MG63 (cell line): ENCODE measurements around the gene TBC1D9. TPM values are rescaled to one million over a fixed set of nuclear protein-coding genes. Genes with fewer than 3 reads are reported as not detected.

Experiments
- DNase-seq: peaks from one replicate; pipeline ENCODE4 v3.0.0-alpha.2; 2020
- H3K27me3 ChIP-seq: fragments of 250-450 bp; sonication (Bioruptor Pico); 2 replicates; pipeline ENCODE4 v1.5.1; 2020; ENCODE audit warnings: mild to moderate bottlenecking, moderate library complexity
- H3K36me3 ChIP-seq: fragments of 250-450 bp; sonication (Bioruptor Pico); 2 replicates; pipeline ENCODE4 v1.5.1; 2020; ENCODE audit warnings: mild to moderate bottlenecking, moderate library complexity
- H3K4me3 ChIP-seq: fragments of 250-450 bp; sonication (Bioruptor Pico); 2 replicates; pipeline ENCODE4 v1.5.1; 2020; ENCODE audit warnings: mild to moderate bottlenecking, moderate library complexity
- H3K9me3 ChIP-seq: fragments of 250-450 bp; sonication (Bioruptor Pico); 2 replicates; pipeline ENCODE4 v1.5.1; 2020; ENCODE audit warnings: mild to moderate bottlenecking, moderate library complexity
- total RNA-seq: library from RNA; depleted of rRNA; stranded (reverse); fragments of >200 nt; shearing (Covaris generic); gene quantifications from 2 replicates; pipeline ENCODE4 v1.2.3, GENCODE V29; 2014; ENCODE audit warnings: low replicate concordance

The TBC1D9 gene
- total RNA-seq, 1 experiment from 2014 or later = 8.5 TPM

DNA sequence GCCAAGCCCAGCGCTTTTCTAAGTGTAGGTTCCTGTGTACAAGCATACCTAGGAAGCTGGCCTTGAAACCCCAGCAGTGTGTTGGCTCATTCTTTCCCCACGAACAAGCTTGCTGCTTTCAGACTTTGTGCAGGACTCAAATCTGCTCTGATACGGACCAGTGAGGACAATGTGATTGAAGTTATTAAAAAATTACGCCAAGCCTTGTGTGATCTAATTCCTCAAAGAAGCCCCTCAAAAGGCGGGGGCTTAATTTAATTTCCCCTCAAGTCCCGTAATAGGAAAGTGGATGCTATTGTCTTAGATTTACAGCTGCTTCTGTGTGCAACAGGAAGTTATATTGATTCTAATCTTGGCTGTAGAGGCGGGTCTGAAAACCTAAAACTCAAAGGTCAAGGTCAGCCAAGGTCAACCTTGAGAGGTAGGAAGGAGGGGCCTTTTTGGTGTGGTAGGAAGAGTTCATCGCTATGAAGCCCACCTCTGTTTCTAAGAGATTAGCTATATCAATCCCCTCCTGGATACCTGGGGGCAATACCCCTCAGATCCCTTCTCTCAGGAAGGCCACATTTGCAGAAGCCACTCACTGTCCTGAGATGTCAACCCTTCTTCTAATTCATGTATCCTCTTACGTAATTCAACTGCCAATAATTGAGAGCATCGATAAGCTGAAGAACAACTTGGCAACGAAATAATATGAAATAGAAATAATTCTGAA, 45.1 kb downstream of the TBC1D9 start:
- no peak overlapping the region for H3K4me3 ChIP-seq
- no peak for DNase-seq
- H3K9me3 ChIP-seq = no peaks in the 10 kb centered on the region
- H3K36me3 ChIP-seq = no peaks in the 10 kb centered on the region
- no peaks in the 10 kb centered on the region for H3K27me3 ChIP-seq

DNA sequence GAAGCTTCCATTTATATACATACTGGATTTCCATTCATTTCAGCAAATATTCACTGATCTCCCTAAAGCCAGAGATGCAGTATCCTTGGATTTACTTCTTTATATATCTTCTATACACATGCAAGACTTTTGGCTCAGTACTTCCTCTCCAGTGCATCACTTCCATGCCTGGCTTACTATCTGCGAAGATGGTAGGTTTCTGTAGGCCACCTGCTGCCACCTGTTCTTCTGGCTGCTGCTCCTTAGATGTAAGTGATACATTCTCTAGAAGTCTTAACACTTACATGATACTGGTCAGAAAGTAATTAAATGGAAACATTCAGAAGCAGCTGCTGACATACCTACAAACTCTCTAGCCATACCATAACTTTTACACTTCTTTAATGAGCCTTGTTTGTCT, 48.9 kb downstream of the TBC1D9 start:
- Histone ChIP-seq H3K4me3 (no peak overlapping the region), H3K9me3 (no peaks in the 10 kb centered on the region), H3K27me3 (no peaks in the 10 kb centered on the region), H3K36me3 (no peaks in the 10 kb centered on the region)
- DNase-seq = no peak

DNA sequence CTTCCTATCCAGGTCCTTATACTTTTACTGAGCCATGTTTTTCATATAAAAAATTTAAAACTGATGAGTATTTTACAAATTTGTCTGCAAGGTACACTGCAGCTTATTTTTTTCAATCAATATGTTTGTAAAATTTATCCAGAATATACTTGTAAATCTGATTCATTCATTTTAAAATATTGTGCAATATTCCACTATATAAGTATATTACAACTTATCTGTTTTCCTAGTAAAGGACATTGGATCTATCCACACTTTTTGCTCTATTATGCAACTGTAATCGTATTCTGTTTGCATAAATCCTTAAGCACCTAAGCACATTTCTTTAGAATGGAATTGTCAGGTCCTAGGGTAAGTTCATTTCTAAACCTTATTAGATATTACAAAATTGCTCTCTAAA, 49.5 kb downstream of the TBC1D9 start:
- DNase-seq = no peak
- no peaks in the 10 kb centered on the region for H3K9me3 ChIP-seq
- H3K36me3 ChIP-seq = no peaks in the 10 kb centered on the region
- H3K27me3 ChIP-seq = no peaks in the 10 kb centered on the region
- no peak overlapping the region for H3K4me3 ChIP-seq

GRCh38 chr4:140706276-140706625, 49.9 kb downstream of the TBC1D9 start:
- no peaks in the 10 kb centered on the region for H3K36me3 ChIP-seq
- H3K27me3 ChIP-seq = no peaks in the 10 kb centered on the region

GRCh38 chr4:140705625-140706275, 50.4 kb downstream of the TBC1D9 start:
- no peak for DNase-seq
- no peak overlapping the region for H3K4me3 ChIP-seq
- no peaks in the 10 kb centered on the region for H3K27me3 ChIP-seq
- H3K36me3 ChIP-seq = no peaks in the 10 kb centered on the region
- no peaks in the 10 kb centered on the region for H3K9me3 ChIP-seq

More at GRCh38 chr4:140706276-140706625, 49.9 kb downstream of the TBC1D9 start:
- no peaks in the 10 kb centered on the region for H3K9me3 ChIP-seq
- no peak overlapping the region for H3K4me3 ChIP-seq
- DNase-seq = no peak

DNA sequence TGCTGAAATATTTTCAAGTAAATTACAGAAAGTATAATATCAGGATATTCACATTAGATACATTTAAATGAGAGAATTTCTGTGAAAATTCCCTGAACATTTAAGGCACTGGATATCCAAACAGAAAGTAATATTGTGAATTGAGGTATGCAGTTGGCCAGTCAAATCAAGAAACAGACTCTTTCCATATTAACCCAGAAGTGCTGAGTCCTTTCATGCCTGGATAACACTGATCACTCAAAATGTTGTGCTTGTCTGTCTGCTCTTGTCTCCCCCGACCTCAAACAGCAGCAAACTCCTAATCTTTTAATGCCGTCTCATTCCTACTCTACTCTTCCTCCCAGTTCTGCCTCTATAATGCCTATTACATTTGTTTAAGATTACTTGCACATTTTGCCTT, 51.2 kb downstream of the TBC1D9 start:
- DNase-seq = no peak
- Histone ChIP-seq H3K36me3 (no peaks in the 10 kb centered on the region), H3K4me3 (no peak overlapping the region), H3K27me3 (no peaks in the 10 kb centered on the region), H3K9me3 (no peaks in the 10 kb centered on the region)

- H3K4me3 ChIP-seq = no peak overlapping the region
- H3K27me3 ChIP-seq = no peaks in the 10 kb centered on the region
- no peaks in the 10 kb centered on the region for H3K9me3 ChIP-seq
- no peaks in the 10 kb centered on the region for H3K36me3 ChIP-seq
- no peak for DNase-seq
These were observed 51.7 kb downstream of the TBC1D9 start for GRCh38 chr4:140704392-140704960.

- H3K4me3 ChIP-seq = no peak overlapping the region
- no peaks in the 10 kb centered on the region for H3K9me3 ChIP-seq
- H3K27me3 ChIP-seq = no peaks in the 10 kb centered on the region
- DNase-seq = no peak
- no peaks in the 10 kb centered on the region for H3K36me3 ChIP-seq
These were observed 52.7 kb downstream of the TBC1D9 start for GRCh38 chr4:140703463-140703862.

- DNase-seq = no peak
- no peaks in the 10 kb centered on the region for H3K27me3 ChIP-seq
- H3K36me3 ChIP-seq = no peaks in the 10 kb centered on the region
- no peak overlapping the region for H3K4me3 ChIP-seq
- no peaks in the 10 kb centered on the region for H3K9me3 ChIP-seq
These were observed 54.0 kb downstream of the TBC1D9 start for GRCh38 chr4:140702096-140702757.

- H3K4me3 ChIP-seq = no peak overlapping the region
- H3K27me3 ChIP-seq = no peaks in the 10 kb centered on the region
- H3K36me3 ChIP-seq = no peaks in the 10 kb centered on the region
- H3K9me3 ChIP-seq = no peaks in the 10 kb centered on the region
- no peak for DNase-seq
These were observed 55.1 kb downstream of the TBC1D9 start for GRCh38 chr4:140701071-140701470.

DNA sequence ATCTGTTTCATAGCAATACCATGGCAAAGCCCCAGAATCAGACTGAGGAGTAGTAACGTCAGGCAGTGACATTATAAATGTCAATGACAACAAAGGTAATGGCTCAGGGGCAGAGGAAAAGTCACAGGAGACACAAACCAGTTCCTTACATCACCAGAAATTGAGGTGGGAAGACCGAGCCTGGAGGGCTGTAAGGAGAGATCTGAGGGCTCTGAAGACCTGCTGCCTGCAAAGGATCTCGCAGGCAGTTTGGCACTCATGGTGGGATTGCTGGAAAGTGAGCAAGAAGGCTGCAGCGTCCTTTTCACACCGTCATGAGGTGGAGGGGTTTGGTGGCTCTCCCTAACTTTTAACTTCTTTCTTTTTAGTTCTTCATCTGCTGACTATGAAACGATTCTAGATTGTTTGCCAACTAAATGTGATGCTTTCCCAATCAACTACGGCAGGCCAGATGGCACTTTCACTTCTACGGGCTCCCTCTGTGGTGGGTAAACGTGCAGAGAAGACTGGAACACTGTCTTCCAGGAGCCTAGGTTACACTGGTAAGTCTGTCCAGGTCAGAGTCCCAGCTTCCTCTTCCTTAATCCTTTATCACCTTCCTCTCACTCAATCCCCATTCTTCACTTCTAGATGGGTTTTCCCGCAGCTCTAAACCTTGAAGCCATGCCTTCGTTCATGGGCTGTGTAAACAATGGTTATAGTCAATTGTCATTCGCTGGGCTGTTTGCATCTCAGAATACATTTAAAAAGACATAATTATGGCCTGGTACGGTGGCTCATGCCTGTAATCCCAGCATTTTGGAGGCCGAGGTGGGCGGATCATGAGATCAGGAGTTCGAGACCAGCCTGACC, 58.2 kb downstream of the TBC1D9 start:
- H3K9me3 ChIP-seq = no peaks in the 10 kb centered on the region
- DNase-seq = no peak
- no peaks in the 10 kb centered on the region for H3K27me3 ChIP-seq
- no peak overlapping the region for H3K4me3 ChIP-seq
- H3K36me3 ChIP-seq = no peaks in the 10 kb centered on the region

GRCh38 chr4:140695483-140695882, 60.7 kb downstream of the TBC1D9 start:
- Histone ChIP-seq H3K36me3 (no peaks in the 10 kb centered on the region), H3K27me3 (no peaks in the 10 kb centered on the region), H3K4me3 (no peak overlapping the region), H3K9me3 (no peaks in the 10 kb centered on the region)
- no peak for DNase-seq

- H3K27me3 ChIP-seq = no peaks in the 10 kb centered on the region
- no peak for DNase-seq
- H3K9me3 ChIP-seq = no peaks in the 10 kb centered on the region
- H3K36me3 ChIP-seq = no peaks in the 10 kb centered on the region
- no peak overlapping the region for H3K4me3 ChIP-seq
These were observed 62.6 kb downstream of the TBC1D9 start for GRCh38 chr4:140693562-140693961.

GRCh38 chr4:140691369-140691768, 64.8 kb downstream of the TBC1D9 start:
- DNase-seq = no peak
- Histone ChIP-seq H3K27me3 (no peaks in the 10 kb centered on the region), H3K9me3 (no peaks in the 10 kb centered on the region), H3K36me3 (no peaks in the 10 kb centered on the region), H3K4me3 (no peak overlapping the region)

GRCh38 chr4:140690093-140690492, 66.1 kb downstream of the TBC1D9 start:
- Histone ChIP-seq H3K9me3 (no peaks in the 10 kb centered on the region), H3K27me3 (no peaks in the 10 kb centered on the region), H3K36me3 (no peaks in the 10 kb centered on the region), H3K4me3 (no peak overlapping the region)
- DNase-seq = no peak

GRCh38 chr4:140689623-140690022, 66.6 kb downstream of the TBC1D9 start:
- Histone ChIP-seq H3K9me3 (no peaks in the 10 kb centered on the region), H3K36me3 (no peaks in the 10 kb centered on the region), H3K27me3 (no peaks in the 10 kb centered on the region), H3K4me3 (no peak overlapping the region)
- no peak for DNase-seq
